Psoas muscle (tissue), 8 donors: ENCODE data around the gene FAT1. TPM values are rescaled to one million over a fixed set of nuclear protein-coding genes. Genes with fewer than 3 reads are reported as not detected.

ENCODE experiments used
- ATAC-seq, 4 donors: fragments of 200-7000 bp; cut with Tn5 transposase; one replicate each; pipeline ENCODE4 v1.9.1; 2020; ENCODE audit warnings: moderate library complexity in 3 of 4, mild to moderate bottlenecking in 2 of 4
- DNase-seq, 2 donors: peaks; one replicate each; pipeline ENCODE4 v3.0.0-alpha.2; 2020
- H3K27ac ChIP-seq: fragments of 200-600 bp; one replicate; pipeline ENCODE4 v1.8.0; 2022
- H3K27me3 ChIP-seq, 3 donors: fragments of 200-600 bp in 1 of 3; one replicate each; pipeline versions ENCODE4 v1.6.1 to v1.8.0; 2013 to 2022; ENCODE audit warnings: low read length in 2 of 3, mild to moderate bottlenecking in 2 of 3, moderate library complexity in 1 of 3; ENCODE audit not compliant: insufficient read depth in 3 of 3
- H3K36me3 ChIP-seq, 2 donors: fragments of 200-600 bp in 1 of 2; one replicate each; pipeline versions ENCODE4 v1.6.1 to v1.8.0; 2013 to 2022; ENCODE audit warnings: low read depth in 1 of 2, mild to moderate bottlenecking in 1 of 2, moderate library complexity in 1 of 2; ENCODE audit not compliant: insufficient read depth in 1 of 2
- H3K4me1 ChIP-seq: fragments of 200-600 bp; one replicate; pipeline ENCODE4 v1.8.0; 2022
- H3K4me3 ChIP-seq: fragments of 200-600 bp; one replicate; pipeline ENCODE4 v1.8.0; 2022; ENCODE audit warnings: mild to moderate bottlenecking
- H3K9me3 ChIP-seq: fragments of 200-600 bp; one replicate; pipeline ENCODE4 v1.8.0; 2022
- CTCF ChIP-seq: fragments of 200-600 bp; IDR thresholded peaks from one replicate; pipeline ENCODE4 v1.8.0; 2022; ENCODE audit warnings: antibody characterized with exemption
- WGBS, 3 donors: extraction: QIAGEN DNeasy Blood & Tissue Kit; methylation state at CpG; one replicate each; pipeline versions ENCODE4 v1.1.6 to v1.1.7; 2013; 5-methylcytosine and 5-hydroxymethylcytosine counted together
- intact Hi-C, 2 donors: fragments of 100-400 bp; cut with DNase I; formaldehyde crosslinking; loops; one replicate each; pipeline versions ENCODE4 v1.11.0 to v1.14.2; 2022
- polyA plus RNA-seq, 3 donors: library from polyadenylated mRNA; stranded (reverse); fragments of 200-250 nt; gene quantifications; one replicate each; pipeline ENCODE4 v1.2.3, GENCODE V29; 2013
- total RNA-seq, 4 donors: library from RNA; stranded (reverse); fragmentation: NEBNext Ultra II Directional in 2 of 4; extraction: Animal tissue kit (Norgen Biotek cat#: 25700) in 2 of 4; gene quantifications; one replicate each; pipeline versions ENCODE4 v1.2.1 to v1.2.4, GENCODE V29; 2021 to 2023
- donor health status: healthy with polysubstance abuse.
- donor health status: DM: no; HTN: no; CAD: no; lungs with moderate emphysema.
- donor health status: Bipolar disorder and iron deficiency.
- donor health status: healthy.
- donor health status: DM: yes; HTN: yes; CAD: no.
- donor health status: DM: no; HTN: no; CAD: no.
- donor health status: DM: no; HTN: no; CAD: no.
- donor health status: DM: yes; HTN: yes; CAD: no.

Gene FAT1
- total and polyA plus RNA-seq, 7 donors = 1.8 to 11.5 (median 4.0) TPM

DNA sequence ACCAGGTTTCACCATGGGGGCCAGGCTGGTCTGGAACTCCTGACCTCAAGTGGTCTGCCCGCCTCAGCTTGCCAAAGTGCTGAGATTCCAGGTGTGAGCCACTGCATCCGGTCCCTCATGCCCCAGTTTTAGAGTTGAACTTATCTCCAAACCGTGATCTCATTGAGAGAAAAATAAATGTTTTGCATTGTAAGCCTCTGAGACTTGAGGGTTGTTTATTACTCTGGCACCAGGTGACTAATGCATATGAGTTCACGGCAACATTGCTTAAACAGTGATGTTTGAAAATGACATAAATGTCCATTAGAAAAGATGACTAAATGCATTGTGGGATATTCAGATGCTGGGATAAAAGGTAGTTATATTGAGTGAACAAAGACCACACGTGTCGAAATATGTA lies 22.9 kb upstream of the FAT1 start:
- WGBS, 3 donors = 85 to 92% (median 91%) methylated on average over 6 of the region's 6 CpGs
- no peaks in the 10 kb centered on the region for H3K9me3 ChIP-seq

DNA sequence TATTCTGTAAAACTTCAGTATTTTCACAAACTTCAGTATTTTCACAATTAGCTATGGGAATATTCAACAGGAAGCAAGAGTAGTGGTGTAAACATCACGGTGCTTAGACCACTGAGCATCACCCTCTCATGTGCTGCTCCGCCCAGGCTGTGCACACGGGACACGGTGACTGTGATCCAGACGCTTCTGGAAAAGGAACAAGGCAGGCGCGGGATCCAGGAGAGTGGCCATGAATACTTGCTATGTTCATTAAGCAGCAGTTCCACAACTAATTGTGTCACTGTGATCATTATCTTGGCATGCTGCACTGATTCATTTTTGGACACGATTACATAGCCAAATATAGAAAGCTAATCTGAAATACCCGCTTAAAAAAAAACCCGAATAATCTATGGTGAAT lies 19.6 kb upstream of the FAT1 start:
- H3K36me3 ChIP-seq = no peaks in the 10 kb centered on the region
- H3K4me1 ChIP-seq = no peaks in the 10 kb centered on the region
- TF ChIP-seq CTCF = no peak
- WGBS, 3 donors = 23 to 40% (median 26%) methylated on average over 10 of the region's 10 CpGs
- H3K27me3 ChIP-seq = no peaks in the 10 kb centered on the region
- no peak overlapping the region for H3K4me3 ChIP-seq
- intact Hi-C loops = no loop called here
- no peak for ATAC-seq
- no peak overlapping the region for H3K27ac ChIP-seq
- no peaks in the 10 kb centered on the region for H3K9me3 ChIP-seq
- no peak for DNase-seq

More for the DNA sequence above, 22.9 kb upstream of the FAT1 start:
- no peaks in the 10 kb centered on the region for H3K4me1 ChIP-seq
- ATAC-seq (no peak), DNase-seq (no peak)
- intact Hi-C loops = no loop called here
- no peak overlapping the region for H3K4me3 ChIP-seq
- H3K27ac ChIP-seq = no peak overlapping the region
- no peaks in the 10 kb centered on the region for H3K27me3 ChIP-seq
- no peak for TF ChIP-seq CTCF
- no peaks in the 10 kb centered on the region for H3K36me3 ChIP-seq

GRCh38 chr4:186740822-186741221 lies 17.2 kb upstream of the FAT1 start:
- no peaks in the 10 kb centered on the region for H3K36me3 ChIP-seq
- H3K4me3 ChIP-seq = no peak overlapping the region
- H3K9me3 ChIP-seq = no peaks in the 10 kb centered on the region
- 87 to 91% (median 89%) methylated on average over 6 of the region's 6 CpGs for WGBS, 3 donors
- H3K27me3 ChIP-seq = no peaks in the 10 kb centered on the region
- intact Hi-C loops = no loop called here
- TF ChIP-seq CTCF = no peak
- no peak overlapping the region for H3K27ac ChIP-seq
- DNase-seq = no peak
- H3K4me1 ChIP-seq = no peaks in the 10 kb centered on the region
- no peak for ATAC-seq

DNA sequence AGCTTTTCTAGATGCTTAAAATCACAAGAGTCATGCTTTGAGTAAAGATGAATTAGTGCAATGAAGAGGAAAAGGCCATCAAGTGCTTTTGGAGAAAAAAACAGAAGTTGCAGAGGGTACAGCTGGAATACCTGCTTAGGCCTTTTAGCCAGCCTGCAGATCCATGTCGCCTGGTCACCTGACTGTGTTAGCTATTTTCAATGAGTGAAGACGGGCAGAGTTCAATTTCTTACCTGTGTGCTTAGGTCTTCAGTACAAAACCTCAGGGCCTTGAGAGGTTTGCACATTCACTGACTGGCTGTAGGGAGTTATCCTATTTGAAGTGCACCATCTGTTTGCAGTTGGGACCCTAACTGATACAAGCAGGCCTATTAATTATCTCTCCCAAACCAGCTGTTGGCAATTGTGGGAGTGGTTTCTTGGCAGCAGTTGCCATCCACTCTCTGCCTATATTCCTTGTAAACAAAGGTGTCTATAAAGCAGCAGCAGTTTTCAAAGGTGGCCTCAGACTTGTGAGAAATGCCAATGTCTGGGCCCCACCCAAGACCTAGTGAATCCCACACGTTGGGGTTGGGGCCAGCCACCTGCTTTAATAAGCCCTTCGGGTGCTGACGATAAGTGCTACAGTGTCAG lies 16.3 kb upstream of the FAT1 start:
- H3K9me3 ChIP-seq = no peaks in the 10 kb centered on the region
- H3K4me3 ChIP-seq = no peak overlapping the region
- H3K27me3 ChIP-seq = no peaks in the 10 kb centered on the region
- intact Hi-C loops = no loop called here
- no peak for TF ChIP-seq CTCF
- WGBS, 3 donors = 66 to 70% (median 70%) methylated on average over 5 of the region's 5 CpGs
- no peaks in the 10 kb centered on the region for H3K36me3 ChIP-seq
- H3K27ac ChIP-seq = no peak overlapping the region
- no peaks in the 10 kb centered on the region for H3K4me1 ChIP-seq
- ATAC-seq = no peak
- DNase-seq = no peak

- ATAC-seq (no peak), DNase-seq (no peak)
- H3K4me3 ChIP-seq = no peak overlapping the region
- TF ChIP-seq CTCF = no peak
- no peaks in the 10 kb centered on the region for H3K36me3 ChIP-seq
- intact Hi-C loops = no loop called here
- no peak overlapping the region for H3K27ac ChIP-seq
- no peaks in the 10 kb centered on the region for H3K9me3 ChIP-seq
- WGBS, 3 donors = 92 to 97% (median 96%) methylated on average over 9 of the region's 9 CpGs
- no peaks in the 10 kb centered on the region for H3K4me1 ChIP-seq
- no peaks in the 10 kb centered on the region for H3K27me3 ChIP-seq
These were observed 15.7 kb upstream of the FAT1 start for GRCh38 chr4:186739317-186739716.
